GM13977 (cell line): Measurements from ENCODE around the gene STK33.

Experiments used
- DNase-seq: peaks from one replicate; pipeline ENCODE4 v3.0.0; 2012; ENCODE audit warnings: low spot score
- CTCF ChIP-seq: IDR thresholded peaks from 2 replicates; pipeline ENCODE4 v1.5.1; 2012; ENCODE audit warnings: mild to moderate bottlenecking, control low read depth; ENCODE audit not compliant: insufficient read depth; ENCODE audit errors: extremely low read depth, missing control alignments
- in situ Hi-C: fragments of 300-500 bp; cut with MboI; formaldehyde crosslinking; loops from one replicate; pipeline ENCODE4 v1.12.0; 2022; ENCODE audit warnings: low sequenced_read_pairs, low pct_unique_long_range_greater_than_20kb, mixed read lengths, inconsistent platforms; ENCODE audit not compliant: unreplicated experiment

The STK33 gene

GRCh38 chr11:8596504-8597046 lies 2.5 kb upstream of the STK33 start:
- DNase-seq, result no peak
- in situ Hi-C loops, result no loop called here
- TF ChIP-seq CTCF, result no peak

- in situ Hi-C loops, result no loop called here
- no peak for TF ChIP-seq CTCF
- DNase-seq, result peak; percentile 46
Observed at GRCh38 chr11:8593455-8593854, 573 bp downstream of the STK33 start.

GRCh38 chr11:8587915-8588314 lies 6.1 kb downstream of the STK33 start:
- in situ Hi-C loops, result no loop called here
- DNase-seq, result no peak
- no peak for TF ChIP-seq CTCF

- in situ Hi-C loops, result no loop called here
- no peak for DNase-seq
- TF ChIP-seq CTCF, result no peak
Observed at GRCh38 chr11:8586805-8587204, 7.2 kb downstream of the STK33 start.

- DNase-seq, result no peak
- in situ Hi-C loops, result no loop called here
- no peak for TF ChIP-seq CTCF
Observed at GRCh38 chr11:8586184-8586583, 7.8 kb downstream of the STK33 start.

GRCh38 chr11:8584511-8584910 lies 9.5 kb downstream of the STK33 start:
- in situ Hi-C loops, result no loop called here
- no peak for DNase-seq
- TF ChIP-seq CTCF, result no peak

GRCh38 chr11:8584082-8584481 lies 9.9 kb downstream of the STK33 start:
- no peak for TF ChIP-seq CTCF
- DNase-seq, result no peak
- in situ Hi-C loops, result no loop called here
